Activated CD4-positive, alpha-beta T cell treated with anti-CD3 and anti-CD28 coated beads, Interleukin-2, amount 50 U/mL, for 4 hours (primary cell): ENCODE results near the gene PLCB4.
"Not testable (repeated sequence)": the region's sequence is repeated elsewhere in the genome, so short reads cannot be mapped to it uniquely, and the experiment has no call there.

ENCODE experiments used
- DNase-seq, 2 experiments: peaks; one replicate each; pipeline ENCODE4 v3.0.0-alpha.2; 2020

The PLCB4 gene

DNA sequence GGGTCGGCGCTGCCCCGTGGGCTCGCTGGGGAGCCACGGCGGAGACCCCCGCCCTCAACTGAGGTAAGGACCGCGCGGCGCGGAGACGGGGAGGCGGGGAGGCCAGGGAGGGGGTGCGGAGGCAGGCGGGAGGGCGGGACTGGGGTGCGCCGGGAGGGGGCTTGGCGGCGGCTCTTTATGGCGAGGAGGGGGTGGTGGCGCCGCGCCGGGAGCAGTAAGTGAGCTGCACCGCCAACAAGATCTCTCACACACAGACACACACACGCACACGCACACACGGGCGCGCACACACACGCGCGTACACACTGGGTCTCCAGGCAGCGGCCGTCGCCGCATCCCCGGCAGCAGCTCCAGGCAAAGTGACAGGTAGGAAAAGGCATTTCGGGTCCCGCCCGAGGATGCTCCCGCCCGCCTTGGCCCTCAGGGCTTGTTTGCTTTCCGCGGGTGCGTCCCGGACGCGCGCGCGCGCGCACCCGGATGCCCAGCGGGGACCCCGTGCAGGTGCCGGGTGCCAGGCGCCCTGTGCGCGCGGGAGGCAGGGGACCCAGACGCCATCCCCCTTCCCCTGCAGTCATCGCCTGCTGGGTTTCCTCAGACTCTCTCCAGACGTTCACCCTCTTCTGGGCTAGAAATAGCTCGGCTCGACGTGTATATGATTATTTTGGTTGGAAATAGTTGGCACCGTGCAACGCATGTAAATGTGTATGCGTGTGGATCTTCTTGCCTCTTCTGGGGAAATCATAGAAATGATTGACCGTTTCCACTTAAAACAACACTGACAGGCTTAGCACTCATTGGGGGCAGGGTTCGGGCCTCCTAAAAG, at the start of gene PLCB4:
TSS of gene PLCB4 (plus strand) at position 247 of the 823 bp plus-strand sequence. CDS start 238,728 bp downstream, outside the sequence.
- DNase-seq = no peak

DNA sequence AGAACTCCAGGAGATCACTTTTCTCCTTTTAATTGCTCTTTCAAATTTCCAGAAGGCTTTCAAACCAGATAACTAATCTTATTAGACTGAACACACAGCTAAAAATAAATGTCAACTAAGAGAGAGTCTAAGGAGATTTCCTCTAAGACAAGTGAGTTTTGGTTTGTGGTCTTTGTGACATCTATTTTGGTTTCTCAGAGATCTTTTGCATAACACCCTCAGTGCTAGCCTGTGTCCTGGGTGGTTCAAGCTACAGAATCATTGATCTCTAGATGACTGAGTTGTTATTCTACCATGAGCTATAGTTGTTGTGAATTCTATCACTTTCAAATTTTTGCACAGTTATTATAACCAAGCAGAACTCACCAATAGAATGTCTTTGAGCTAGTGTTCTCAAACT, 49.1 kb upstream of the PLCB4 start:
- DNase-seq = no peak

DNA sequence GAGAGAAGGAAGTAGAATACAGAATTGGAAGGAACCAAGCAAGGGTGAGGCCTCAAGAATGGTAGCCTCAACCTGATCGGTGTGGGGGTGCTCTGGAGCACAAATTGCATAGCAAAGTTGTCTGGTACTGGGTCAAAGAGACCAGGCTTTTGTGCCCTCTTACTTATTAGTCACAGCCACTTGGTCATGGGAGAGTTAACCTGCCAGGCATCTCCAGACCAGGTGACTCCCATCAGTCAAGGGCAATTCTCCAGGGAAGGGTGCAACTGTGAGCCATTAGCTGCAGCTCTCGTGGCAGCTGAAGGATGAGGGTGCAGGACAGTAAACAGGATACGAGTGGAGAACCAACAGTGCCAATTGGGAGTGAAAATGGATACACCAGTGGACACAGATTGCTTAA, 47.7 kb upstream of the PLCB4 start:
- no peak for DNase-seq

DNA sequence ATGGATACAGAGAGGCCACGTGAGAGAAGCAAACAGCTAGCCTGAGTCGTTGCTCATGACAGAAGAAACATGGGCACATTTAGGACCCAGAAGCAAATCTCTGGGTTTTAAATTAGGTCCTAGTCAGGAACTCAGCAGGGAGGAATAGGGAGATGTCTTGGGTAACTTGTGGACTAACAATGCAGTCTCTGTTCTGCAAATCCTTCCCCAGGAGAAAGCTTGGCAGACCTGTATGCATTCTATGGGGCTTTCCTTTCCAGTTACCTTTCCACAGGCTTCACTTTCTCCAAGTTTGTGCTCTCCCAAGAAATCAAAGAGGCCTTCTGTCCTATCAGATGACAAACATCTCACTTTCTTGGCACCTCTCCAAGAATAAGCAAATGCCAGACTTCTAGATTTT, 47.2 kb upstream of the PLCB4 start:
- no peak for DNase-seq

DNA sequence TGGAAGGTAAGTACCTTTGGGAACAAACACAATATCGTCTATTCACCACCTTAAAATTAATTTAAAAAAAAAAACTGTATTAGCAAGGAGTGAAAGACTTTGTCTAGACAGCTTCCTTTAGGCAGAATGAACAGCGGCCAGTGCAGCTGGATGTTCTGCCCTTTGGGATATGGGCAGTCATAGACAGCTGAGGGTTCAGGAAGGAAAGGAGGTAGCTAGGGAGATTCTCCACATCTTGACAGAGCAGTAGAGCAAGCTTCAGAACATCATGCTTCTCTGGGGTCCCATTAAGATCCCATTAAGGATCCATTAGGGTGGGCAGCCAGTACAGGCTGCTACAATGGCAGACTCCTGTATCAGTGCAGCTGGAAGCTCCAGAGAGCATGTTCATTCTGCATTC, 46.5 kb upstream of the PLCB4 start:
- no peak for DNase-seq

DNA sequence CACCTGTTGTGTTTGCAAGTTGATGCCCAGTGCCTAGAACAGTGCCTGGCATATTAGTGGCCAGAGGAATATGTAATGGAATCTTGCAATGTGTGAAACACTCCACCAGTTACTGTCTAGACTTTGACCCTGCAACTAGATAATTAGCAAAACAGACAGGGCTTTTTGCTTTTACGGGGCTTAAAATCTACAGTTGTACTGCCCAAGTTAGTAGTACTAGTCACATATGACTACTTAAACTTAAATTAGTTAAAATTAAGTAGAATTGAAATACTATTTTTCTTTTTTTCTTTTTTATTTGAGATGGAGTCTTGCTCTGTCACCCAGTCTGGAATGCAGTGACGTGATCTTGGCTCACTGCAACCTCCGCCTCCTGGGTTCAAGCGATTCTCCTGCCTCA, 44.3 kb upstream of the PLCB4 start:
- no peak for DNase-seq

DNA sequence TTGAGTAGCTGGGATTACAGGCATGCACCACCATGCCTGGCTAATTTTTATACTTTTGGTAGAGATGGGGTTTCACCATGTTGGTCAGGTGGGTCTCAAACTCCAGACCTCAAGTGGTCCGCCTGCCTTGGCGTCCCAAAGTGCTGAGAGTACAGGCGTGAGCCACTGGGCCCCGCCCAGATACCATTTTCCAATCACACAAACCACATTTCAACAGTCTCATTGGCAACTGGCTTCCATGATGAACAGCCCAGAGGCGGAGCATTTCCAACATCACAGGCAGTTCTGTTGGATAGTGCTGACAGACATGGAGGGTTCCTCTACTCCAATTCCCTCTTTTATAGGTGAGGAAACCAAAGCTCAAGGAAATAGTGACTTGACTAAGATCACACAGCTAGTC, 43.9 kb upstream of the PLCB4 start:
- DNase-seq = no peak

DNA sequence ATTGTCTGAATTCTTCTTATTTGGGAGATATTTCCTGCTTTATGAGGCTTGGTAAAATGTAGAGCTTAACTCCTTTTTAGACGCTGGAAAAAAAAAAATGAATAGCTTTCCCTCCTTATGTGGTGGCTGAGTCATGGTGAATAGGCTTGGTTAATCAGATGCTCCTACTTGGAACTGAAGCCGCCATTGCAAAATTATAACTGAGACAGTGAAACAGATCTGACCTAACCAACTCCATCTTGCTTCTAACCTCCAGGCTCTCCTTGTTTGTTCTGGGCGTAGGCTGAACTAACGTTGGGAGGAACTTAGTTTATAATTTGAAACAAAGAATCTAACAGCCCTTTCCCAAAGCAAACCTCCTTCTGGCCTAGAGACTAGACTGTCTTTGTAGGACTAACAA, 43.2 kb upstream of the PLCB4 start:
- DNase-seq = no peak

DNA sequence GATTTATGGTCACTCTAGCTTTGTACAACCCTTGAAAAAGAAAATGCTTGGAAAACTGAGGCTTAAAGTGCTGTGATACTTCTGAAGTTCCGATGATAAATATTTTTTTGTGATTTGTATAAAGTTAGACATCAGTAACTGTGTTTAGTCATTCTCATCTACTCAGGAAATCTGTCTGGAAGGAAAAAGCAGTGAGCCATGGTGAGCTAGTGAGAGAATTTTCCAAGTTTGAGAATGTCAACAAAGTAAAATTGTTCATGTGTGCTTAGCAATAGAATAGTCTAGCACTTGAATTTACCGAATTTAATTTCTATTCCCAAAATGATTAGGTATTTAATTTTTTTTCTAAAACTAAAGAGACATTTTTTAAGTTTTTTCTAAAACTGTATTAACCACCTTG, 41.3 kb upstream of the PLCB4 start:
- no peak for DNase-seq

DNA sequence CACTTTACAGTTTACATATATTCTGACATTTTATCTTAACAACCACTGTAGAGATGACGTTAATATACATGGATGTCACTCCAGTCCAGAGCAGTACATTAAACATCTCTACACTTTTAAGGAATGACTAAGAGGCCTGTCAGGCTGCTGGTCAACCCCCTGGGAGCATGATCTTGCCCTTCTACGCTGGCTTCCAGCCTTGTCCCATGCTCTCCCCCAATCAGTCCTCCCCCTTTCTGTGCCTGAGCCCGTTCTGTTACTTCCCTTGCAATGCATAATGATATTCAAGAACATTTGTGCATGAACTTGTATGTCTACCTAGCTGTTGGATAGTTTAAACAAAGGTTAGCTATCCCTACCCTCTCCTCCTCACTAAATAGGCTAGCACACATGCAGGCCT, 40.5 kb upstream of the PLCB4 start:
- DNase-seq = no peak

DNA sequence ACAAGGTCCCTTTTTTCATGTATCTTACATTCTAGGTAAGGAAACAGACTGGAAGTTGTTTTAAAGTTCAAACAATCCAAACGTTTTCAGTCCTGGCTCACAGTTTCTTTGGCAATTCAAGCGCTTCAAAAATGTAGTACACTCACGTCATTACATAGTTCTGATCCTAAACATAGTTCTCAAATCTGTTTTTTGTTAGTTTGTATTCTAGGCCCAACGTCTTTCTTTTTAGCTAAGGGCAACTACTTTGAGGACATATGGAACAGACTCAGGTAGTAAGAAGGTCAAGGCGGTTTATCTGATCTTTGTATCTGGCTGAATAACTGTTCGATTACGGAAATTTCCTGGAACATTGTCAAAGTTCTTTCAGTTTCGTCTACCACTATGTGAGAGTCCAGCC, 36.9 kb upstream of the PLCB4 start:
- DNase-seq = no peak

DNA sequence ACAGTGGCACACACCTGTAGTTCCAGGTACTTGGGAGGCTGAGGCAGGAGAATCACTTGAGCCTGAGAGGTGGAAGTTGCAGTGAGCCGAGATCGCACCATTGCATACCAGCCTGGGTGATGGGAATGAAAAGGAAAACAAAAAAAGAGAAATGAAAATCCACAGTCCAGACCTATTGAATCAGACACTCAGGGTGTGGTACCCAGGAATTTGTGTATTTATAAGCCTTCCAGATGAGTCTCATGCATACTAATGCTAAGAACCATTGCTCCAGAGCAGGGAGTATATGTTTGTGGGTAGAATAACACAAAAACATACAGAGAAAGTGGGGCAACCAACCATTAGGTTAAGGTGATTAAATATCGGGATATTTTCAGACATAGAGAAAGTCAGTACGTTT, 36.1 kb upstream of the PLCB4 start:
- DNase-seq = no peak

DNA sequence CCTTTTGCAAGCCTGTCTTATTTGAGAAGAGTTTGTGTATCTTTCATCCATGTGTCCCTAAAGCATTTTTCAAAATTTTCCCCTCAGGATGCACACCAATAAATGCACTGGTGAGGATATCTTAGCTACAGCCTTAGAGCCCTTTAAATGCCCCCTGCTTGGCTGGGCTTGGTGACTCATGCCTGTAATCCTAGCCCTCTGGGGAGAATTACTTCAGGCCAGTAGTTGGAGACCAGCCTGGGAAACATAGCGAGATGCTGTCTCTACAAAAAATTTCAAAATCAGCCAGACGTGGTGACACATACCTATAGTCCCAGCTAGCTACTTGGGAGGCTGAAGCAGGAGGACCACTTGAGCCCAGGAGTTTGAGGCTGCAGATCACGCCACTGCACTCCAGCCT, 33.8 kb upstream of the PLCB4 start:
- DNase-seq = no peak

DNA sequence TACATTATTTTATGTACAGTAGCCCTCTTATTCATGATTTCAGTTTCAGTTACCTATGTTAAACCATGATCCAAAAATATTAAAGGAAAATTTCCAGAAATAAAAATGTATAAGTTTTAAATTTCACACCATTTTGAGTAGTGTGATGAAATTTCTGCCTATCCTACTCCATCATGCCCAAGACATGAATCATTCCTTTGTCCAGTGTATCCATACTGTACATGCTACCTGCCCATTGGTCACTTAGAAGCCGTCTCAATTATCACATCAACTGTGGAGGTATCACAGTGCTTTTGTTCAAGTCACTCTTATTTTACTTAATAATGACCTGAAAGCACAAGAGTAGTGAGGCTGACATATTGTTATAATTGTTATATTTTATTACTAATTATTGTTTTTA, 32.3 kb upstream of the PLCB4 start:
- no peak for DNase-seq

DNA sequence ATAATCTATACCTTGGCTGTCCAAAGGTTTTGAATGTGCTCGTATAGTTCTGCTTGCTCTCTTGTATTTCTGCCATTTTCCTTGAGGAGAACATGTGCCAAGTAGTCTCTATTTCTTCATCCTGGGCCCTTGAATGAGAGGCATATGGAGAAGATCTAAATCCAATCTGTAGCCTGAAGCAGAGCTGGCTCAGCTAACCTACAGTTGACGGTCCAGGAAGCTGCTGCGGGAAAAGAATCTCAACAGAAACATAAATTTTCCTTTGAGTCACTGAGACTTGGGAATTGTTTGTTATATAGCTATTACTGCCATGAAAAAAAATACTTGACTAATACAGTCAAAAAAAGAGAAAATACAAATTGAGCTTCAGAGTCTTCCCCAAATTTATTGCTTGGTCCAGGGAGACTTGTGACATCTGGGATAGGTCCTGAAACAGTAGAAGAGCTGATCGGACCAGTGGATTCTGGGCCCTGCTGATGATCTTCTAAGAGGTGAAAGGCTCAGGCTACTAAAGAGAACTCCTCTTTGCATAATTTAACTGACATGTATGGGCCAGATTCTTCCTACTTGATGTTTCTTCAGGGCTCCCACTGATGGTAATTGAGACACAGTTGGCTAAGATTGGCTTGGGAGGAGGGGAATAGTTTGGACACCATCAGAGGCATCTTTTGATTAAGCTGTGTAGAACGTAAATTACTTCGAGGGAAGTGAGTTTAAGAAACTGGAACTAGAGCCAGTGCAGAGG, 29.9 kb upstream of the PLCB4 start:
- no peak for DNase-seq

DNA sequence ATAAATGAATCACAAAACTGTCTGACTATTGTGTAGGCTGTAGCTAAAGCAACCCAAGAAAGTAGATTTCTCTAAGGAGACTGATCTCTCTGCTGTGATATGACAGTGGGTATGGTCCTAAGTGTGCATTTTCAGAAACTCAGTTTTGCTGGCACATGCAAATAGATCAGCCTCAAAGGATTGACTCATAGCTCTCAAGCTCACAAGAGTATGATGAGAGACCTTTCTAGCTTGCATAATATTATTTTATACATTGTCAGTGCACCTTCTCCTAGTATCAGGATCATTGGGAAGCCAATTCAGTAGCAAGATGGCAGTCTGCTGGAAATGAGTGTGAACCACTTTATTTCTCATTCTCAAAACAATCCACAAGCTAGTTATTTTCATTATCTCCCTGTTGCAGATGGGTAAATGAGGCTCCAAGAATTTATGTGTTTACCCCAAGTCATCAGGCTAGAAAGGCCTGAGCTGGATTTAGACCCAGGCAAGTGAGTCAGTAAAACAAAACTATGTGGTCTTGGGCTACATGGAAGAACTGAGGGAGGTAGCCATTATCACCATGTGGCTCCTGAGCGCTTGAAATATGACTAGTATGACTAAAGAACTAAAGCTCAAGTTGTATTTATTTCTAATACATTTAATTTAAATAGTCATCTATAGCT, 27.9 kb upstream of the PLCB4 start:
- no peak for DNase-seq

DNA sequence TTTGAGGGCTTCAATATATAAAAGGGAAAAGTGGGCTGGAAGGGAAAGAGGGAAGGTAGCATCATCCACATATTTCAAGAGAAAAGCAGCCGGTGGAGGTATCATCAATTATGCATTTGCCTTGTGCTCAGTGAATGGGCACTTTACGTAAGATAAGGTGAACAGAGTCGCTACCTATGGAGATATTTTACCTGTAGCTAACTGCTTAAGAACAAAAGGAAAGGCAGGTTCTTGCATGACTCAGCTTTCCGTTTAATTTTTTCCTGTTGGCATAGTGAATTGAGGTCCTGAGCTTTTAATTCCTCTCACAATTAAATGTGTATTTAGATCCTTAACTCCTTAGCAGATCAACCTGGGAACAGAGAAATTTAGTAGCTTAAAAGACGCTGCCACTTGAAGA, 25.5 kb upstream of the PLCB4 start:
- no peak for DNase-seq

DNA sequence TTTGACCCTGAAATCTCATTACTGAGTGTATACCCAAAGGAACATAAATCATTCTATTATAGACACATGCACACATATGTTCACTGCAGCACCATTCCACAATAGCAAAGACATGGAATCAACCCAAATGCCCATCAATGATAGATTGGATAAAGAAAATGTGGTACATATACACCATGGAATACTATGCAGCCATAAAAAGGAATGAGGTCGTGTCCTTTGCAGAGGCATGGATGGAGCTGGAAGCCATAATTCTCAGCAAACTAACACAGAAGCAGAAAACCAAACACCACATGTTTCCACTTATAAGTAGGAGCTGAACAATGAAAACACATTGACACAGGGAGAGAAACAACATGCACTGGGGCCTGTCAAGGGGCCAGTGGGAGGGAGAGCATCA, 21.0 kb upstream of the PLCB4 start:
- DNase-seq = not testable (repeated sequence)

DNA sequence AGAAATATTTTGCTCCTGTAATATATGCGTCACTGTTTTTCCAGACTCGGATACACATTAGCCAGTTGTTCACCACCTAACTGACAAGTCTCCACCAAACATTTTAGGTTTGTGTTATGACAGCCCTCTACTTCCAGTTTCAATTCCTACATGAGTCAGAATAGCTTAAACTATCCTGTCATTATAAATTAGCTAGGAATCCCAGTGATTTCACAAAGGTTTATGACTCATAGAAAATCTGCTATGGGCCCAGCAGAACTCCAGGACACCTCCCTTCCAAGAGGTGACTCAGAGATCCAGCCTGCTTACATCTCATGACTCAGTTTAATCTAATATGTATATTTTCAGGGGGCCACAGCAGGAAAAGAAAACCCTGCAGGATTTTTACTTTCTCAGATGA, 17.4 kb upstream of the PLCB4 start:
- DNase-seq = no peak

DNA sequence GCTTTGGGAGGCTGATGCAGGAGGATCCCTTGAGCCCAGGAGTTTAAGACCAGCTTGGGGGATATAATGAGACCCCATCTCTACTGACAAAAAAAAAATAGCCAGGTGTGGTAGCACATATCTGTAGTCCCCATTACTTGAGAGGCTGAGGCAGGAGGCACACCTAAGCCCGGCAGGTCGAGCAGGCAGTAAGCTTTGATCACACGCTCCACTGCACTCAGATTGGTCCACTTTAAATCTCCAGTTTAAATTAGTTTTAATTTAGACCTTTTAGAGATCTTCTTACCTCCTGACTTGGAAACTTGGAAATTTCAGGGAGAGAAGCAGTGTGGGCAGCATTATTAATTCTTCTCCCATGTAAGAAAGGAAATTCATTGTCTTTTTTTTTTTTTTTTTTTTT, 16.8 kb upstream of the PLCB4 start:
- no peak for DNase-seq

DNA sequence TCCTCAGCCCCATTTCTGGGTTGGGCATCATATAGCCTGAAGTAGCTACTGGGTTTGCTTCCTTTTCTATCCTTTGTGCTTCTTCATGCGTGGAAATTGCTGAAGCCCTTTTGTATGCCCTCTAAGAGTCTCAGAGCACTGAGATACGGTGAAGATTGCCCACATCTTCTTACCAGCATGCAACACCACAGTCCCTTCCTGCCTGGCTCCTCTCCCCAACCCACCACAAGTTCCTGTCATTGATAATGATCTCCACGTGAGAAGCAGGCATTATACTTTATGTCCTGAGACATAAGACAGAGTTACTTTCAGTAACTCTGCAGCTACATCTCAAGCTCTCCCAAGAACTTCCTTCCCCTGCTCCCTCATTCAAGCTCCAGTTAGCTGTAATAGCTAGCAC, 15.8 kb upstream of the PLCB4 start:
- DNase-seq = no peak

DNA sequence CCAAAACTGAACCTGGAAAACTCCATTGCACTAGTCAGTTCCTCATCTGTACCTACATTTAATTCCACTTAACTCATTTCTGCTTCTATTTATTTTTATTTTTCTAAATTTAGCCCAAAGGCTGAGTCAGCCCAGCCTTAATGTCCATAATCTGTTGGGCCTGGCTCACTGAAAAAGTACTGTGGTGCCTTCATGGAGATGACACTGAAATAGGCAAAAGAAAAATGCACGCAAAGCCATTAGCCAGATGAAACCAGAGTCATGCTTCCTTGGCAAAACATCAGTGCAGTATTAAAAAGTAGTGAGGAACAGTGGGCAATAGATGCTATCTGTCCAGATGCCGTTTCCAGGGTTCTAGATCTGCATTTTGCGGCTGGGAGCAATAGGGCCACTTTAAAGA, 14.7 kb upstream of the PLCB4 start:
- no peak for DNase-seq

DNA sequence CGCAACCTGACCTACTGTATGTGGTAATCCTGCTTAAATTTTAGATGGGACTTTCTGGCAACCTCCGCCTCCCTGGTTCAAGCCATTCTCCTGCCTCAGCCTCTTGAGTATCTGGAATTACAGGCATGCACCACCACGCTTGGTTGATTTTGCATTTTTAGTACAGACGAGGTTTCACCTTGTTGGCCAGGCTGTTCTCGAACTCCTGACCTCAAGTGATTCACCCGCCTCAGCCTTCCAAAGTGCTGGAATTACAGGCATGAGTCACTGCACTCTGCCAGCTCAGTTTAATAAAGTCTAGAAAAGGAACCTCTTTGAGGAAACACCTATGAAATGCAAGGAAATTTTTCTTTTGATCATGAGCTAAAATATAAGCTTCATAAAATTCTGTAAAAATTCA, 9.0 kb upstream of the PLCB4 start:
- no peak for DNase-seq

DNA sequence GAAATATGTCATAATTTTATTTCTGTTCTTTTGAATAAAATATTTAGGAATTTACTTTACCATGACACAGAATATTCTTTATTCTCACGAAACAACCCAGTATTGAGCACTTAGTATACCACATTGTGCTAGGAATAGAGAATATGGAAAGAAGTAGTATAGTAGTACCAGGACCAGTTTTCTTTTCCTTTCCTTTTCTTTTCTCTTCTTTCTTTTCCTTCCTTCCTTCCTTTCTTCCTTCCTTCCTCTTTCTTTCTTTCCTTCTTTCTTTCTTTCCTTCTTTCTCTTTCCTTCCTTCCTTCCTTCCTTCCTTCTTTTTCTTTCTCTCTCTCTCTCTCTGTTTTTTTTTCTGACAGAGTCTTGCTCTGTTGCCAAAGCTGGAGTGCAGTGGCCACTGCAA, 7.5 kb upstream of the PLCB4 start:
- DNase-seq = no peak
